Glomerular endothelial cell (primary cell): ENCODE measurements around the gene CILP. TPM values are rescaled to one million over a fixed set of nuclear protein-coding genes. Genes with fewer than 3 reads are reported as not detected.
"Not testable (repeated sequence)": the region's sequence is repeated elsewhere in the genome, so short reads cannot be mapped to it uniquely, and the experiment has no call there.

ENCODE experiments used
- DNase-seq: peaks from one replicate; pipeline ENCODE4 v3.0.0-alpha.2; 2011; ENCODE audit warnings: low read depth, low spot score; ENCODE audit errors: extremely low read depth
- total RNA-seq: library from RNA; depleted of rRNA; stranded (reverse); fragments of >200 nt; gene quantifications from 2 replicates; pipeline ENCODE4 v1.2.3, GENCODE V29; 2015

CILP gene
- total RNA-seq = 0.12 TPM in 1 of 2 replicates, not detected in the other

GRCh38 chr15:65210770-65211481, at the start of gene CILP:
TSS of gene CILP (minus strand) at chr15:65211473. CDS start at chr15:65209755, 1,718 bp downstream.
- DNase-seq = no peak

DNA sequence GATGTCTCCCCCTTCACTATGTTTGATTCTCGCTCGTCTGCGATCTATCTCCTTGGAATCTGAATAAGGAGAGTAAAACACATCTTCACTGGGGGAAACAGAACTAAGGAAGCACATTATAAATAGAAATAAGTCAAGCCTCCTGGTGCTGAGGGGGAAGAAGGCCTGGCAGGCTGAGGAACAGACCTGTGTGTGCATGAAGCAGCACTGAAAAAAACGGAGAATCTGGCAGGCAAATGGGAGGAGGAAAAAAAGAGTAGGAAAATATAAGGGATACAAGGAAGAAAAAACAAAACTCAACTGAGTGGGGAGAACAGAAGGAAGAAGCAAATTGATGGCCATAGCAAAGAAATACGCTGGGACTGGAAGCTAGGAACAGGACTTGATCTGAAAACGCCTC, 49.7 kb upstream of the CILP start:
- DNase-seq = no peak

DNA sequence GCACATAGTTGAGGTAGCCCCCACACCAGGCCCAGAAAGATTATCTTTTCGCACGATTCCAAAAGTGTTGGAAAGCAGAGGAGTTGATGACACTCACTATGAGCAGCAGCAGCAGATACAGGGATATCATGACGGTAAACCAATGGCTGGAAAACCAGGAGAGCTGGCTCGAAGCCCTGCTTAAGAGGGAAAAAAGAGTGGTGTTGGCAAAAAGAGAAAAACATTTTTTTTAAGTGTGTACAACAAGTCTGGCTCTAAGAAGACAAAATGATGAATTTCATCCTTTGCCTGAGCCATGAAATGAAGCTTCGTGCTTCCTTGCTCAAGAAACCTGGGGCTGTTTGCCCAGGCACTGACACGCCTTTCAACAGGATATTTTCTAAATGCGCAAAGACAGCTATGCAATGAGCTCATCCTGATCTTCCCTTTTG, 48.1 kb upstream of the CILP start:
- no peak for DNase-seq

DNA sequence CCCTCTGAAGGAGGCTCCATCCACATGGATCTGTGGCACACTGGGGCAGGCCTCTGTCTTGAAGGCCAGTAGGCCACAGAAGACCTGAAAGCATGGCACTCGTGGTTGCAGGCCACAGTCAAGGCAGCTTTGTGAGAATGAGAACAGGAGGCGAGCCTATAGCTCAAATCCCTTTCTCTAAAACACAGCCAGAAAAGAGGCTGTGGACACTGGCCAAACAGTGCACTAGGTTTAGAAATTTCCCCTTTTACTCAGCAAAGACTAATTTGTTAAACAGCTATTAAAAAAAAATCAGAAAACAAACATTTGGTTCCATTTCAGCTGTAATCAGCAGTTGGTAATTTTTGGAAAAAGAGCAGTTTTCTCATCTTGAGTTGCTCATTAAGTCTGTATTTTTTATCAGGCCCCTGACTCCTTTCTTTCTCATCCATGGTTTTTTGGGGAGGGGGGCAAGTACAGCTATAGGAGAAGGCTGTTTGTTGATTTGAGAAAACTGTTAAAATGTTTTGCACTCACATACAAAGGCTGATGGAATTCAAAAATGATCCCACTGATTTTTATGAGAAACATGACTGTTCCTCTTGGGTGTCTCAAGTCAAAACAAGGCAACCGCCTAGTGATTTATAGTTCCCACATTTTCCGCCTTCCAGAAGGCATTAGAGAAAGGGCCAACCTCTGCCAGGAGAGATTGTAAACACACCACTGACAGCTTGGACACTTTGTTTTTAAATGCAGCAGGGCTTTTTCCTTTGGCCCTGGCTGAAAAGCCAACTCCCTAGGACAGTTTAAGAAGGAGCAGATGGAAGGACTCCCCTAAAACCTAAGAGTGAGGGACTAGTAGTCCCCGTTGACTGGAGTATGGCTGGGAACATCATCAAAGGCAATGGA, 47.3 kb upstream of the CILP start:
- DNase-seq = no peak

GRCh38 chr15:65255486-65256140, 44.3 kb upstream of the CILP start:
- no peak for DNase-seq

DNA sequence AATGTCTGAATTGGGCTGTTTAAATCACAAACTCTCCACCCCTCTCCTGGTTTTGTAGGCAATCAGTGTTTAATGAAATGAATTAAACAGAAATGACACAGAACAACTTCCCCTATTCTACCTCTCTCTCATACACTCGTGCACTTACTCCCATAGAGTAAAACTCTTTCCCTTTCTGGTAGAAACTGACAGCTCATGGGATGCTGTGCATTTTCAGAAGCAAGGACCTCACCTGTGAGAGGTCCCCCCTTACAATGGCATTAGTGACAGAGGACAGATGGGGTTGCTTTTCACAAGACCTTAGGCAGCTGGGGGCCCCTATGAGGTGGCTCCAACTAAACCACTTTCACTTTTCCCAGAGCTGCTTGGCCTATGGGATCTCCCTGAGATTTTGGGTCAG, 43.5 kb upstream of the CILP start:
- DNase-seq = no peak

- DNase-seq = no peak
Measured at GRCh38 chr15:65254356-65254755, 43.1 kb upstream of the CILP start.

GRCh38 chr15:65249641-65250040, 38.4 kb upstream of the CILP start:
- no peak for DNase-seq

- no peak for DNase-seq
Measured at GRCh38 chr15:65248511-65249255, 37.4 kb upstream of the CILP start.

DNA sequence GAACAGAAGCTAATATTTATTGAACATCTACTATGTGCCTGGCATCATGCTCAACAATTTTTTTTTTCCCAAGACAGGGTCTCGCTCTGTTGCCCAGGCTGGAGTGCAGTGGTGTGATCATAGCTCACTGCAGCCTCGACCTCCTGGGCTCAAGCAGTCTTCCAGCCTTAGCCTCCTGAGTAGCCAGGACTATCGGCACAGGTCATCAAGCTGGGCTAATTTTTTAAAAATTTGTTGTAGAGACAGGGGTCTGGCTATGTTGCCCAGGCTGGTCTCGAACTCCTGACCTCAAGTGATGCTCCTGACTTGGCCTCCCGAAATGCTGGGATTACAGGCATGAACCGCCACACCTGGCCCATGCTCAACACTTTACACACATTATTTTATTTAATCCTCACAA, 35.7 kb upstream of the CILP start:
- DNase-seq = no peak

- no peak for DNase-seq
Measured at GRCh38 chr15:65246026-65246714, 34.9 kb upstream of the CILP start.

GRCh38 chr15:65245096-65245856, 34.0 kb upstream of the CILP start:
- no peak for DNase-seq

DNA sequence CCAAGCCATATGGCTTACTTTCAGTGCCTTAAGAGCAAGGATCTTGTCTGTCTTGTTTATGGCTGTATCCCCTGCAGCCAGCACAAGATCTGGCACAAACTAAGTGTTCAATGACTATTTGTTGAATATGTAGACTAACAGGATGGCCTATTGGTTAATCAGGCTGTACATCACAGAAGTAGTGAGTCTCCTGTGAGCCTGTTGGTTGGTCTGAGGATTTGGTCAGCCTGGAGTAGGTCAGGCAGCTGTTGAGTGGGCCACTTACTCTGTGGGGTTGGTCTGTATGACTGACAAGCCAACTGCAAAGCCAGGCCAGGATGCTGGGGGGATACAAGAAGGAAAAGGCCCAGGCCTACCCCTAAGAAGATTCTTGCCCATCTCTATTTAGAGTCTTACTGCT, 33.4 kb upstream of the CILP start:
- no peak for DNase-seq

GRCh38 chr15:65236443-65236842, 25.2 kb upstream of the CILP start:
- DNase-seq = not testable (repeated sequence)

- no peak for DNase-seq
Measured at GRCh38 chr15:65233696-65234095, 22.4 kb upstream of the CILP start.

GRCh38 chr15:65232520-65232919, 21.2 kb upstream of the CILP start:
- no peak for DNase-seq

GRCh38 chr15:65231306-65231705, 20.0 kb upstream of the CILP start:
- no peak for DNase-seq

DNA sequence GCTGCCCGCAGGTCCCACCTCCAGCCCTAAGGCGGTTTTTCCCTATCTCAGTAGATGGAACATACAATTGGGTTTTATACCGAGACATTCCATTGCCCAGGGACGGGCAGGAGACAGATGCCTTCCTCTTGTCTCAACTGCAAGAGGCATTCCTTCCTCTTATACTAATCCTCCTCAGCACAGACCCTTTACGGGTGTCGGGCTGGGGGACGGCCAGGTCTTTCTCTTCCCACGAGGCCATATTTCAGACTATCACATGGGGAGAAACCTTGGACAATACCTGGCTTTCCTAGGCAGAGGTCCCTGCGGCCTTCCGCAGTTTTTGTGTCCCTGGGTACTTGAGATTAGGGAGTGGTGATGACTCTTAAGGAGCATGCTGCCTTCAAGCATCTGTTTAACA, 15.6 kb upstream of the CILP start:
- not testable (repeated sequence) for DNase-seq

GRCh38 chr15:65226221-65226620, 14.9 kb upstream of the CILP start:
- DNase-seq = no peak
